Suprapubic skin (tissue), 4 donors: Measurements from ENCODE around the gene TIMP2. TPM values are rescaled to one million over a fixed set of nuclear protein-coding genes. Genes with fewer than 3 reads are reported as not detected.
A peak's percentile ranks its signal among the peaks of the same experiment; 100 is the strongest.

Experiments
- DNase-seq, 2 donors: peaks; one replicate each; pipeline ENCODE4 v3.0.0-alpha.2; 2019; ENCODE audit warnings: low spot score in 2 of 2
- H3K27ac ChIP-seq: fragments of 200-600 bp; sonication (generic); one replicate; pipeline ENCODE4 v1.5.1; 2019
- H3K27me3 ChIP-seq: fragments of 200-600 bp; sonication (generic); one replicate; pipeline ENCODE4 v1.5.1; 2019
- H3K36me3 ChIP-seq: fragments of 200-600 bp; sonication (generic); one replicate; pipeline ENCODE4 v1.5.1; 2019
- H3K4me1 ChIP-seq: fragments of 200-600 bp; sonication (generic); one replicate; pipeline ENCODE4 v1.5.1; 2019
- H3K4me3 ChIP-seq: fragments of 200-600 bp; sonication (generic); one replicate; pipeline ENCODE4 v1.5.1; 2019; ENCODE audit warnings: mild to moderate bottlenecking
- H3K9me3 ChIP-seq: fragments of 200-600 bp; sonication (generic); one replicate; pipeline ENCODE4 v1.5.1; 2019
- EP300 ChIP-seq: sonication (generic); formaldehyde crosslinking; IDR thresholded peaks from one replicate; pipeline ENCODE4 v1.6.1; 2017; ENCODE audit warnings: antibody characterized with exemption
- POLR2A ChIP-seq, 2 donors: fragments of 450-650 bp; IDR thresholded peaks; one replicate each; pipeline ENCODE4 v1.6.1; 2017; ENCODE audit warnings: antibody characterized with exemption in 2 of 2, mild to moderate bottlenecking in 2 of 2, moderate library complexity in 2 of 2
- POLR2AphosphoS5 ChIP-seq, 3 donors: sonication (generic); formaldehyde crosslinking; IDR thresholded peaks; one replicate each; pipeline ENCODE4 v1.6.1; 2017; ENCODE audit warnings: antibody characterized with exemption in 3 of 3
- WGBS: methylation state at CpG from one replicate; pipeline ENCODE4 v1.1.5; 2018; 5-methylcytosine and 5-hydroxymethylcytosine counted together
- total RNA-seq, 4 donors: library from RNA; depleted of rRNA; stranded (reverse); fragments of >200 nt; gene quantifications; one replicate each; pipeline ENCODE4 v1.1.0, GENCODE V29; 2016
- TF ChIP-seq, protein P1 (sequence below), 2 donors: fragments of 200-600 bp in 1 of 2; fragments of 450-650 bp in 1 of 2; sonication (generic) in 1 of 2; IDR thresholded peaks; one replicate each; pipeline ENCODE4 v1.5.1; 2016 to 2019; ENCODE audit warnings: antibody characterized with exemption in 2 of 2, mild to moderate bottlenecking in 1 of 2, moderate library complexity in 1 of 2

The TIMP2 gene
- total RNA-seq, 4 donors from 2014 or later = 48.4 to 114 (median 76.0) TPM

DNA sequence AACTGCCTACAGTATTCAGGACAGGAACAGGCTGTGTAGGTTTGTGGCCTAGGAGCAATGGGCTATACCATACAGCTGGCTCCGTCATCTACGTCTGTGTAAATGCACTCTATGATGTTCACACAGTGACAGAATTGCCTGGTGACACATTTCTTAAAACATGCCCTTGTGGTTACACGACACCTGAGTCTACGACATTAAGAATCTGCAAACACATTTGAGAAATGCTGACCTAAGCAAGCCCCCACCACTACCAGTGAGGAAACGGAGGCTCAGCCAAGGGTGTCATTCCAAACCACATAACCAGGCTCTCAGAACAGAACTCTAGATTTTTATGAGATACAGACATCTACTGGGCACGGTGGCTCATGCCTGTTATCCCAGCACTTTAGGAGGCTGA, 108.1 kb downstream of the TIMP2 start:
- no peaks in the 10 kb centered on the region for H3K27me3 ChIP-seq
- H3K4me3 ChIP-seq = no peak overlapping the region
- no peak for TF ChIP-seq EP300
- TF ChIP-seq POLR2AphosphoS5 (IDR thresholded peaks at IDR 0.05) = no peak
- TF ChIP-seq, protein P1, sequence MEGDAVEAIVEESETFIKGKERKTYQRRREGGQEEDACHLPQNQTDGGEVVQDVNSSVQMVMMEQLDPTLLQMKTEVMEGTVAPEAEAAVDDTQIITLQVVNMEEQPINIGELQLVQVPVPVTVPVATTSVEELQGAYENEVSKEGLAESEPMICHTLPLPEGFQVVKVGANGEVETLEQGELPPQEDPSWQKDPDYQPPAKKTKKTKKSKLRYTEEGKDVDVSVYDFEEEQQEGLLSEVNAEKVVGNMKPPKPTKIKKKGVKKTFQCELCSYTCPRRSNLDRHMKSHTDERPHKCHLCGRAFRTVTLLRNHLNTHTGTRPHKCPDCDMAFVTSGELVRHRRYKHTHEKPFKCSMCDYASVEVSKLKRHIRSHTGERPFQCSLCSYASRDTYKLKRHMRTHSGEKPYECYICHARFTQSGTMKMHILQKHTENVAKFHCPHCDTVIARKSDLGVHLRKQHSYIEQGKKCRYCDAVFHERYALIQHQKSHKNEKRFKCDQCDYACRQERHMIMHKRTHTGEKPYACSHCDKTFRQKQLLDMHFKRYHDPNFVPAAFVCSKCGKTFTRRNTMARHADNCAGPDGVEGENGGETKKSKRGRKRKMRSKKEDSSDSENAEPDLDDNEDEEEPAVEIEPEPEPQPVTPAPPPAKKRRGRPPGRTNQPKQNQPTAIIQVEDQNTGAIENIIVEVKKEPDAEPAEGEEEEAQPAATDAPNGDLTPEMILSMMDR (IDR thresholded peaks at IDR 0.05) = no peak
- no peak for TF ChIP-seq POLR2A (IDR thresholded peaks at IDR 0.05)
- H3K4me1 ChIP-seq = peaks cover 16% of the 10 kb centered on the region
- H3K9me3 ChIP-seq = no peaks in the 10 kb centered on the region
- DNase-seq = no peak
- WGBS = 76% methylated on average over 6 of the region's 6 CpGs
- H3K36me3 ChIP-seq = peaks cover 99% of the 10 kb centered on the region
- no peak overlapping the region for H3K27ac ChIP-seq

DNA sequence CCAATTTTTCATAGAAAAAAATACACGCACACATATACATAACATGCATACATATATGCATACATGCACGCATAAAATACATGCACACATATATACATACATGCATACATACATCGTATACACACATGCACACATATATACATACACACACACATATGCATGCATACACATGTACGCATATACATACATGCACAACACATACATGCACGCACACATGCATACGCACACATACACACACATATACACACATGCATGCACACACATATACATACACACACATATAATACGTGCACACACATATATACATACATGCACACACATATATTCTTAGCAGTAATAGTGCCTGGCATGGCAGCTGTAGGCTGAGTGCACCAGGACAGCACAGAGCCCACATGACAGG, 109.5 kb downstream of the TIMP2 start:
- no peak overlapping the region for H3K27ac ChIP-seq
- H3K9me3 ChIP-seq = no peaks in the 10 kb centered on the region
- no peak for DNase-seq
- H3K27me3 ChIP-seq = no peaks in the 10 kb centered on the region
- 84% methylated on average over 7 of the region's 7 CpGs for WGBS
- H3K36me3 ChIP-seq = peaks cover 99% of the 10 kb centered on the region
- H3K4me3 ChIP-seq = no peak overlapping the region
- H3K4me1 ChIP-seq = peaks cover 16% of the 10 kb centered on the region
- no peak for TF ChIP-seq POLR2A (IDR thresholded peaks at IDR 0.05)
- TF ChIP-seq, protein P1 (IDR thresholded peaks at IDR 0.05) = no peak
- no peak for TF ChIP-seq POLR2AphosphoS5 (IDR thresholded peaks at IDR 0.05)
- TF ChIP-seq EP300 = no peak

DNA sequence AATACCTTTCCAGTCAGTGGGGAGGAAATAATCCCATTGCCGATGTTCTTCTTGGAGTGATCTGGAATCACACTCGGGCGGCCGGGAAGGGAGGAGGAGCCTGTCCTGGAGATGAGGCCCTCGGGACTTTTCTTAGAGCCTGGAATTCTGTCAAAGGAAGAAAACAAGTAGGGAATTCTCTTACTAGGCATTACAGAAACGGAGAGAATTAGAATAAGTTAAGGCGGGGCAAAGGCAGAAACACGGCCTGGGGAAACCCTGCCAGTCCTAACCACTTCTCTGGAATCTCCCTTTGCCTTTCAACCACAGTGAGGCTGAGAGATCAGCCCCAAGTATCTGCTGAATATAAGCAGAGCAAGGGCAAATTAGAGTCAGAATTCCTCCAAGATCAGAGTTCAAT, 112.3 kb downstream of the TIMP2 start:
- H3K4me3 ChIP-seq = no peak overlapping the region
- H3K27me3 ChIP-seq = no peaks in the 10 kb centered on the region
- H3K27ac ChIP-seq = peak overlapping the region; percentile 39
- H3K36me3 ChIP-seq = peaks cover 99% of the 10 kb centered on the region
- DNase-seq = no peak
- H3K9me3 ChIP-seq = no peaks in the 10 kb centered on the region
- TF ChIP-seq POLR2AphosphoS5 (IDR thresholded peaks at IDR 0.05) = no peak
- TF ChIP-seq EP300 = no peak
- peaks cover 9% of the 10 kb centered on the region for H3K4me1 ChIP-seq
- 18% methylated on average over 8 of the region's 8 CpGs for WGBS

DNA sequence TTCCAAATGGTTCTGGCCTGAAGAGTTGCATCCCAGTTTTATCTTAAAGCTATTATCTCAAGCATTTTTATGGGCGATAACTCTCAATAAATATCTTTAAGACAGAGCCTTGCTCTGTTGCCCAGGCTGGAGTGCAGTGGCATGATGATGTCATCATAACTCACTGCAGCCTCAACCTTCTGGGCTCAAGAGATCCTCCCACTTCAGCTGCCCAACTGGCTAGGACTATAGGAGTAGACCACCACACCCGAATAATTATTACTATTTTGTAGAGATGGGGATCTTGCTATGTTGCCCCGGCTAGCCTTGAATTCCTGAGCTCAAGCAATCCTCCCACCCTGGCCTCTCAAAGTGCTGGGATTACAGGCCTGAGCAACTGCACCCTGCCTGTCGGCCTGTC, 117.0 kb downstream of the TIMP2 start:
- 89% methylated on average over 4 of the region's 4 CpGs for WGBS
- no peak for DNase-seq
- no peak overlapping the region for H3K27ac ChIP-seq
- H3K9me3 ChIP-seq = no peaks in the 10 kb centered on the region
- TF ChIP-seq, protein P1 (IDR thresholded peaks at IDR 0.05) = no peak
- TF ChIP-seq EP300 = no peak
- TF ChIP-seq POLR2A (IDR thresholded peaks at IDR 0.05) = no peak
- no peak for TF ChIP-seq POLR2AphosphoS5 (IDR thresholded peaks at IDR 0.05)
- H3K4me1 ChIP-seq = peaks cover 12% of the 10 kb centered on the region
- H3K36me3 ChIP-seq = peaks cover 96% of the 10 kb centered on the region
- H3K27me3 ChIP-seq = no peaks in the 10 kb centered on the region
- no peak overlapping the region for H3K4me3 ChIP-seq

DNA sequence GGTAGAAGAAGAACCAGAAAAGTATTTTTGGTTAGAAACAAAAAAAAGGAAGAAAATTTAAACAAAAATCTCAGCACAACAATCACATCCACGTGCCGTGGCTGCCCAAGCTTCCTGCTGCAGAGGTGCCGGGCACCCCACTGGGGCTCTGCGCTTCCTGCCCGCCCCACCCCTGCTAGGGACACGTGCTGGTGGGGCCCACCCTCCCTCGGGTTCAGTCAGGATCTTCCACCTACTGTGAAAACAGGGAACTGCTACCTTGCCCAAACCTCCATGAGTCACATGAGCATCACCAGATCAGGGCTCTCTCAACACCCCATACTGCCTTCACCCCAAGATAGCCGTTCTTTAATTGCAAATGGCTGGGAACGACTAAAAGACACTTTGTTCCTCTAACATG, 118.7 kb downstream of the TIMP2 start:
- DNase-seq = no peak
- Histone ChIP-seq H3K36me3 (peaks cover 97% of the 10 kb centered on the region), H3K4me1 (peaks cover 7% of the 10 kb centered on the region), H3K27me3 (no peaks in the 10 kb centered on the region), H3K27ac (no peak overlapping the region), H3K9me3 (no peaks in the 10 kb centered on the region), H3K4me3 (no peak overlapping the region)
- 71% methylated on average over 9 of the region's 9 CpGs for WGBS
- TF ChIP-seq, protein P1 (IDR thresholded peaks at IDR 0.05) = no peak
- no peak for TF ChIP-seq POLR2A (IDR thresholded peaks at IDR 0.05)
- no peak for TF ChIP-seq POLR2AphosphoS5 (IDR thresholded peaks at IDR 0.05)
- TF ChIP-seq EP300 = no peak

DNA sequence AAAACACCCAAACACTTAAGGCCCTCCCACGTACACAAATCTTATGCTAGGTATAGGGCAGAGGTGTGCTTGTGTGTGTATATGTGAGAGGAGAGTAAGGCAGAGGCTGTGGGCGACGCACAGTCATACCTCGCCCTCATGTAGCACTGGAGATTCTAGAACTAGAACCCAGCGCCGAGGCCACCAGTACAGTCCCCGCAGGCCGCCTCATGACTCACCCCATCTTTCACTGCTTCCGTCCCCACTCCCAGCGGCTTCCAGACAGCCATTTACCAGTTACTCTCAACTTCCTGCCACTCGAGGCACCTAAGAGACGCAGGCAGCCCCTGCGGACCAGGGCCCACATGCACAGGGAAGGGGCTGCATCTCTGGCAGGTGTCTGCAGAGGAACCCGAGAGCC, 119.9 kb downstream of the TIMP2 start:
- no peaks in the 10 kb centered on the region for H3K27me3 ChIP-seq
- no peak overlapping the region for H3K4me3 ChIP-seq
- H3K27ac ChIP-seq = peak overlapping the region; percentile 45
- H3K4me1 ChIP-seq = peaks cover 7% of the 10 kb centered on the region
- no peak for DNase-seq
- WGBS = 91% methylated on average over 13 of the region's 14 CpGs
- H3K9me3 ChIP-seq = no peaks in the 10 kb centered on the region
- peaks cover 92% of the 10 kb centered on the region for H3K36me3 ChIP-seq
- TF ChIP-seq, protein P1 (IDR thresholded peaks at IDR 0.05) = no peak
- TF ChIP-seq EP300 (no peak), POLR2A (IDR thresholded peaks at IDR 0.05) (no peak), POLR2AphosphoS5 (IDR thresholded peaks at IDR 0.05) (no peak)
